ENCODE results near the gene TLCD3B. TPM values are rescaled to one million over a fixed set of nuclear protein-coding genes. Genes with fewer than 3 reads are reported as not detected.

Gene TLCD3B
- total and polyA plus RNA-seq, 2 of the 4 experiments (the other 2 are of a cell fraction) = 0.19 TPM; not detected in 1

DNA sequence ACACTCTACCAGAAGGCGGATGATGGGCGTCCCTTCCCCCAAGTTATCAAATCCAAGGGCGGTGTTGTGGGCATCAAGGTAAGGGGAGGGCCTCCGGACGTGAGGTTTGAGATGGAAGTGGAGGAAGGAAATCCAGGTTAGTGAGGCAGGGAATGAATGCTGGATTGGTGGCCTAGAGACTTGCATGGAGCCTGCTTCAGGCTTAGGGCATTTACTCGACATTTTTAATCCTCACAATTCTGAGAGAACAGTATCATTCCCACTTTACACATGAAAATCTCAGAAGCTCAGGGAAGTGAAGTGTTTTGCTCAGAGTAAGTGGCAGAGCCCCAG is 36.5 kb upstream of the TLCD3B start:
- Histone ChIP-seq H3K18ac (ENCODE audit: low read depth, low read length) (no peak overlapping the region), H3K79me1 (ENCODE audit: low read depth in 1 of 2, low read length in 2 of 2) (peaks cover 30 to 68% of the 10 kb centered on the region in 2 experiments), H3K56ac (ENCODE audit: extremely low read depth, insufficient read depth, low read length) (no peak overlapping the region), H3K4ac (ENCODE audit: low read depth, low read length) (no peak overlapping the region), H3K14ac (replicated peaks; ENCODE audit: low read depth, low read length) (peak overlapping the region; percentile 98; the same call in 1 of the 2 replicates), H4K8ac (ENCODE audit: low read depth in 2 of 2, low read length in 2 of 2) (no peak overlapping the region), H2AK5ac (ENCODE audit: low read depth, low read length) (no peak overlapping the region), H3K9me1 (ENCODE audit: insufficient read depth, low read length) (peaks cover 23% of the 10 kb centered on the region), H2BK15ac (ENCODE audit: low read depth, low read length) (no peak overlapping the region), H2AK9ac (replicated peaks; ENCODE audit: low read depth, low read length, poor library complexity) (no peak overlapping the region), H3K4me1 (ENCODE audit: control insufficient read depth, insufficient read depth, low read length) (peaks cover 32% of the 10 kb centered on the region), H3K4me2 (ENCODE audit: low read depth, low read length) (peak overlapping the region; percentile 96), H2BK120ac (ENCODE audit: low read depth, low read length) (no peak overlapping the region), H3K36me3 (ENCODE audit: control insufficient read depth, insufficient read depth, low read length) (peaks cover 56% of the 10 kb centered on the region), H3K9me3 (ENCODE audit: control insufficient read depth, insufficient read depth, low read length) (no peaks in the 10 kb centered on the region), H2AFZ (replicated peaks; ENCODE audit: low read length, poor library complexity) (no peak overlapping the region), H4K91ac (ENCODE audit: insufficient read depth, low read depth, low read length) (no peak overlapping the region), H4K5ac (ENCODE audit: low read depth, low read length) (no peak overlapping the region), H3K27ac (ENCODE audit: insufficient read depth, low read length) (peak overlapping the region; percentile 10; the same call in 1 of the 2 replicates), H3K27me3 (ENCODE audit: control insufficient read depth, insufficient read depth, low read length) (no peaks in the 10 kb centered on the region), H3K23ac (ENCODE audit: low read depth, low read length) (peak overlapping the region; percentile 49), H2BK5ac (ENCODE audit: low read depth, low read length, poor library complexity, severe bottlenecking) (peak overlapping the region; percentile 11), H3K9ac (ENCODE audit: low read depth, low read length) (peak overlapping the region; percentile 96), H2BK20ac (ENCODE audit: low read depth, low read length) (no peak overlapping the region), H3K4me3 (ENCODE audit: insufficient read depth, low read depth, low read length) (peak overlapping the region; percentile 85), H4K20me1 (ENCODE audit: insufficient read depth, low read length) (peaks cover 65% of the 10 kb centered on the region)
- ATAC-seq (ENCODE audit: low read depth) (no peak), DNase-seq (no peak)
- no peak for TF ChIP-seq RCOR1 (IDR thresholded peaks at IDR 0.05; ENCODE audit: insufficient replicate concordance, low read length)
- TF ChIP-seq, protein P1, sequence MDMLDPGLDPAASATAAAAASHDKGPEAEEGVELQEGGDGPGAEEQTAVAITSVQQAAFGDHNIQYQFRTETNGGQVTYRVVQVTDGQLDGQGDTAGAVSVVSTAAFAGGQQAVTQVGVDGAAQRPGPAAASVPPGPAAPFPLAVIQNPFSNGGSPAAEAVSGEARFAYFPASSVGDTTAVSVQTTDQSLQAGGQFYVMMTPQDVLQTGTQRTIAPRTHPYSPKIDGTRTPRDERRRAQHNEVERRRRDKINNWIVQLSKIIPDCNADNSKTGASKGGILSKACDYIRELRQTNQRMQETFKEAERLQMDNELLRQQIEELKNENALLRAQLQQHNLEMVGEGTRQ (IDR thresholded peaks at IDR 0.05; ENCODE audit: low read depth, low read length) = no peak
- TF ChIP-seq, protein P2, sequence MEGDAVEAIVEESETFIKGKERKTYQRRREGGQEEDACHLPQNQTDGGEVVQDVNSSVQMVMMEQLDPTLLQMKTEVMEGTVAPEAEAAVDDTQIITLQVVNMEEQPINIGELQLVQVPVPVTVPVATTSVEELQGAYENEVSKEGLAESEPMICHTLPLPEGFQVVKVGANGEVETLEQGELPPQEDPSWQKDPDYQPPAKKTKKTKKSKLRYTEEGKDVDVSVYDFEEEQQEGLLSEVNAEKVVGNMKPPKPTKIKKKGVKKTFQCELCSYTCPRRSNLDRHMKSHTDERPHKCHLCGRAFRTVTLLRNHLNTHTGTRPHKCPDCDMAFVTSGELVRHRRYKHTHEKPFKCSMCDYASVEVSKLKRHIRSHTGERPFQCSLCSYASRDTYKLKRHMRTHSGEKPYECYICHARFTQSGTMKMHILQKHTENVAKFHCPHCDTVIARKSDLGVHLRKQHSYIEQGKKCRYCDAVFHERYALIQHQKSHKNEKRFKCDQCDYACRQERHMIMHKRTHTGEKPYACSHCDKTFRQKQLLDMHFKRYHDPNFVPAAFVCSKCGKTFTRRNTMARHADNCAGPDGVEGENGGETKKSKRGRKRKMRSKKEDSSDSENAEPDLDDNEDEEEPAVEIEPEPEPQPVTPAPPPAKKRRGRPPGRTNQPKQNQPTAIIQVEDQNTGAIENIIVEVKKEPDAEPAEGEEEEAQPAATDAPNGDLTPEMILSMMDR (conservative IDR thresholded peaks at IDR 0.05; ENCODE audit: low read depth, low read length) = no peak
- TF ChIP-seq CEBPB (IDR thresholded peaks at IDR 0.05; ENCODE audit: low read depth, low read length) = no peak
- TF ChIP-seq BHLHE40 (IDR thresholded peaks at IDR 0.05; ENCODE audit: low read depth, low read length) = no peak
- no peak for TF ChIP-seq MXI1 (IDR thresholded peaks at IDR 0.05; ENCODE audit: borderline replicate concordance, low read depth, low read length)
- TF ChIP-seq RFX5 (IDR thresholded peaks at IDR 0.05; ENCODE audit: low read depth, low read length) = no peak
- no peak for TF ChIP-seq SMC3 (IDR thresholded peaks at IDR 0.05; ENCODE audit: low read depth, low read length)
- TF ChIP-seq POLR2A (IDR thresholded peaks at IDR 0.05; ENCODE audit: low read depth, low read length) = no peak
- TF ChIP-seq, protein P3, sequence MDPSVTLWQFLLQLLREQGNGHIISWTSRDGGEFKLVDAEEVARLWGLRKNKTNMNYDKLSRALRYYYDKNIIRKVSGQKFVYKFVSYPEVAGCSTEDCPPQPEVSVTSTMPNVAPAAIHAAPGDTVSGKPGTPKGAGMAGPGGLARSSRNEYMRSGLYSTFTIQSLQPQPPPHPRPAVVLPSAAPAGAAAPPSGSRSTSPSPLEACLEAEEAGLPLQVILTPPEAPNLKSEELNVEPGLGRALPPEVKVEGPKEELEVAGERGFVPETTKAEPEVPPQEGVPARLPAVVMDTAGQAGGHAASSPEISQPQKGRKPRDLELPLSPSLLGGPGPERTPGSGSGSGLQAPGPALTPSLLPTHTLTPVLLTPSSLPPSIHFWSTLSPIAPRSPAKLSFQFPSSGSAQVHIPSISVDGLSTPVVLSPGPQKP (IDR thresholded peaks at IDR 0.05; ENCODE audit: borderline replicate concordance, low read depth, low read length) = no peak
- TF ChIP-seq FOS (IDR thresholded peaks at IDR 0.05; ENCODE audit: low read depth, low read length) = no peak
- TF ChIP-seq MAFK (IDR thresholded peaks at IDR 0.05; ENCODE audit: low read depth, low read length) = no peak
- TF ChIP-seq MAZ (IDR thresholded peaks at IDR 0.05; ENCODE audit: borderline replicate concordance, low read depth, low read length) = no peak
- no peak for TF ChIP-seq CHD1 (IDR thresholded peaks at IDR 0.05; ENCODE audit: low read depth, low read length)
- no peak for TF ChIP-seq NFE2L2 (IDR thresholded peaks at IDR 0.05; ENCODE audit: low read depth, low read length)
- no peak for TF ChIP-seq RAD21 (IDR thresholded peaks at IDR 0.05; ENCODE audit: low read length)
- dilution Hi-C loops (cut with HindIII; ENCODE audit: low sequenced_read_pairs, unreplicated experiment) (no loop called here), in situ Hi-C loops (cut with MboI; ENCODE audit: low sequenced_read_pairs) (no loop called here), intact Hi-C loops (cut with micrococcal nuclease) (no loop called here)
- no CpG with 5 or more reads among the region's 6 CpGs for WGBS, 2 experiments (ENCODE audit: extremely low coverage in 2 of 2, insufficient read length in 1 of 2)
- BruUV-seq (replicated peaks) = no TSS peak
- POLR2A ChIA-PET (ENCODE audit: unreplicated experiment) = no interaction called here
- CTCF ChIA-PET = no interaction called here
